CD4-positive, alpha-beta memory T cell (primary cell): ENCODE results near the gene NPNT. TPM values are rescaled to one million over a fixed set of nuclear protein-coding genes. Genes with fewer than 3 reads are reported as not detected.

Experiments used
- CTCF ChIA-PET: fragments of 350-600 bp; sonication (Branson Sonifier 250); formaldehyde crosslinking; loops from one replicate; lab custom pipeline; 2021; ENCODE audit warnings: inconsistent platforms; ENCODE audit not compliant: partially characterized antibody; lab: Charles Lee
- POLR2A ChIA-PET: fragments of 350-600 bp; sonication (Branson Sonifier 250); formaldehyde crosslinking; loops from one replicate; lab custom pipeline; 2021; ENCODE audit not compliant: partially characterized antibody; lab: Charles Lee
- DNase-seq, 5 donors: peaks; one replicate each; pipeline versions ENCODE4 v3.0.0 to v3.0.0-alpha.2; 2020 to 2022; ENCODE audit warnings: mixed read lengths in 1 of 5
- H3K27ac ChIP-seq: one replicate; pipeline ENCODE4 v1.7.0; 2013; ENCODE audit warnings: low read depth, low read length
- H3K27me3 ChIP-seq: 2 replicates; pipeline ENCODE4 v1.7.0; 2013; ENCODE audit warnings: mild to moderate bottlenecking, low read length, moderate library complexity; ENCODE audit not compliant: insufficient read depth
- H3K36me3 ChIP-seq: 2 replicates; pipeline ENCODE4 v1.7.0; 2013; ENCODE audit warnings: mild to moderate bottlenecking, low read length, moderate library complexity; ENCODE audit not compliant: insufficient read depth
- H3K4me1 ChIP-seq: 2 replicates; pipeline ENCODE4 v1.7.0; 2013; ENCODE audit warnings: mild to moderate bottlenecking, low read length, moderate library complexity; ENCODE audit not compliant: insufficient read depth
- H3K4me3 ChIP-seq, 2 donors: one replicate each; pipeline ENCODE4 v1.7.0; 2013; ENCODE audit warnings: low read length in 2 of 2, mild to moderate bottlenecking in 1 of 2
- H3K9me3 ChIP-seq, 2 donors: one replicate each; pipeline ENCODE4 v1.7.0; 2013; ENCODE audit warnings: low read length in 2 of 2, control low read depth in 1 of 2; ENCODE audit not compliant: control insufficient read depth in 1 of 2
- H3K27ac Mint-ChIP-seq, 7 donors: one replicate each; pipeline ENCODE4 v1.8.0; 2020 to 2021; ENCODE audit warnings: mixed read lengths in 7 of 7, mild to moderate bottlenecking in 6 of 7, inconsistent platforms in 3 of 7, moderate library complexity in 3 of 7
- H3K27me3 Mint-ChIP-seq, 2 donors: one replicate each; pipeline ENCODE4 v1.8.0; 2020 to 2021; ENCODE audit warnings: mixed read lengths in 2 of 2
- H3K36me3 Mint-ChIP-seq, 2 donors: one replicate each; pipeline ENCODE4 v1.8.0; 2020 to 2021; ENCODE audit warnings: mixed read lengths in 2 of 2, inconsistent platforms in 1 of 2, mild to moderate bottlenecking in 1 of 2
- H3K4me1 Mint-ChIP-seq, 4 donors: one replicate each; pipeline ENCODE4 v1.8.0; 2020 to 2021; ENCODE audit warnings: mixed read lengths in 4 of 4, mild to moderate bottlenecking in 1 of 4
- H3K4me3 Mint-ChIP-seq, 8 donors: one replicate each; pipeline ENCODE4 v1.8.0; 2020 to 2021; ENCODE audit warnings: mixed read lengths in 8 of 8, mild to moderate bottlenecking in 7 of 8, moderate library complexity in 6 of 8, inconsistent platforms in 3 of 8
- H3K9me3 Mint-ChIP-seq, 8 donors: one replicate each; pipeline ENCODE4 v1.8.0; 2020 to 2021; ENCODE audit warnings: mixed read lengths in 8 of 8, mild to moderate bottlenecking in 5 of 8, inconsistent platforms in 3 of 8, moderate library complexity in 1 of 8
- intact Hi-C: fragments of 100-400 bp; cut with micrococcal nuclease; formaldehyde crosslinking; loops from one replicate; pipeline ENCODE4 v1.15.1; 2023
- polyA plus RNA-seq, 2 donors: library from polyadenylated mRNA; unstranded; fragments of 300-500 nt; fragmentation: Illumina TruSeq; gene quantifications; one replicate each; pipeline ENCODE4 v1.2.3, GENCODE V29; 2021
- total RNA-seq, 2 experiments: library from RNA; stranded (reverse); gene quantifications; one replicate each; pipeline ENCODE4 v1.2.3, GENCODE V29; 2021

NPNT gene
- total and polyA plus RNA-seq, 4 experiments from 2014 or later = not detected

GRCh38 chr4:105921301-105921700 lies 26.0 kb downstream of the NPNT start:
- Histone ChIP-seq H3K4me1 (no peaks in the 10 kb centered on the region), H3K4me3 (no peak overlapping the region), H3K27me3 (no peaks in the 10 kb centered on the region), H3K27ac (no peak overlapping the region), H3K36me3 (no peaks in the 10 kb centered on the region), H3K9me3 (no peaks in the 10 kb centered on the region)
- ChIA-PET CTCF (no interaction called here), POLR2A (no interaction called here)
- Mint-ChIP-seq H3K4me3 (no peak overlapping the region), H3K27me3 (peaks cover 0 to 5% of the 10 kb centered on the region in 2 donors), H3K9me3 (no peaks in the 10 kb centered on the region), H3K4me1 (no peaks in the 10 kb centered on the region), H3K36me3 (no peaks in the 10 kb centered on the region), H3K27ac (no peak overlapping the region)
- no peak for DNase-seq
- intact Hi-C loops = no loop called here

- Mint-ChIP-seq H3K27me3 (peaks cover 0 to 5% of the 10 kb centered on the region in 2 donors), H3K4me1 (no peaks in the 10 kb centered on the region), H3K36me3 (no peaks in the 10 kb centered on the region), H3K9me3 (no peaks in the 10 kb centered on the region), H3K27ac (no peak overlapping the region), H3K4me3 (no peak overlapping the region)
- intact Hi-C loops = no loop called here
- no peaks in the 10 kb centered on the region for H3K9me3 ChIP-seq
- no peaks in the 10 kb centered on the region for H3K36me3 ChIP-seq
- H3K4me1 ChIP-seq = no peaks in the 10 kb centered on the region
- CTCF ChIA-PET = no interaction called here
- no peak for DNase-seq
- POLR2A ChIA-PET = no interaction called here
- no peak overlapping the region for H3K4me3 ChIP-seq
- no peak overlapping the region for H3K27ac ChIP-seq
- H3K27me3 ChIP-seq = no peaks in the 10 kb centered on the region
Observed at GRCh38 chr4:105923497-105924238, 28.4 kb downstream of the NPNT start.

- Mint-ChIP-seq H3K36me3 (no peaks in the 10 kb centered on the region), H3K27me3 (peaks cover 2 to 3% of the 10 kb centered on the region in 2 donors), H3K27ac (no peak overlapping the region), H3K9me3 (no peaks in the 10 kb centered on the region), H3K4me3 (no peak overlapping the region), H3K4me1 (no peaks in the 10 kb centered on the region)
- intact Hi-C loops = no loop called here
- Histone ChIP-seq H3K4me1 (no peaks in the 10 kb centered on the region), H3K36me3 (no peaks in the 10 kb centered on the region), H3K4me3 (no peak overlapping the region), H3K27ac (no peak overlapping the region), H3K27me3 (no peaks in the 10 kb centered on the region), H3K9me3 (no peaks in the 10 kb centered on the region)
- no peak for DNase-seq
- CTCF ChIA-PET = no interaction called here
- POLR2A ChIA-PET = no interaction called here
Observed at GRCh38 chr4:105924341-105924740, 29.1 kb downstream of the NPNT start.

DNA sequence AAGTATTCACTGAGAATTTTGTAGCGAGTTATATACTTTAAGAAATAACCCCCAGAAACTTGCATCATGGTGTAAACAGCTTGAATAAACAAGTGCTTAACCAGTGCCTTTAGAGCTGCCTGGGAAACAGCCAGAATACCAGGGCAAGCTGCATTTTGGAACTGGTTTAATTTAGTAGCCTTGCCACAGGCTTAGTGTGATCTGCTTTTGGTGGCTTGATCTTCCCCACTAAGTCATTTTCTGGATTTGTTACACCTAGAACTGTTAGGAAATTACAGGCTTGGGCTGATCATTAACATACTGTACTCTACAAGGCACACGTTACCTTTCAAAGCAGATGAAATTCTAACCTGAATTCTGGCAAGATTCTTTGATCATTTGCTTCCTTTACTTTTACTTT lies 35.4 kb downstream of the NPNT start:
- Histone ChIP-seq H3K36me3 (no peaks in the 10 kb centered on the region), H3K27ac (no peak overlapping the region), H3K4me1 (no peaks in the 10 kb centered on the region), H3K27me3 (no peaks in the 10 kb centered on the region), H3K4me3 (no peak overlapping the region), H3K9me3 (no peaks in the 10 kb centered on the region)
- intact Hi-C loops = no loop called here
- no peaks in the 10 kb centered on the region for H3K9me3 Mint-ChIP-seq
- no peaks in the 10 kb centered on the region for H3K36me3 Mint-ChIP-seq
- no peak for DNase-seq
- POLR2A ChIA-PET = no interaction called here
- peaks cover 2% of the 10 kb centered on the region in 2 donors for H3K27me3 Mint-ChIP-seq
- CTCF ChIA-PET = no interaction called here
- H3K4me1 Mint-ChIP-seq = no peaks in the 10 kb centered on the region
- no peak overlapping the region for H3K4me3 Mint-ChIP-seq
- no peak overlapping the region for H3K27ac Mint-ChIP-seq

DNA sequence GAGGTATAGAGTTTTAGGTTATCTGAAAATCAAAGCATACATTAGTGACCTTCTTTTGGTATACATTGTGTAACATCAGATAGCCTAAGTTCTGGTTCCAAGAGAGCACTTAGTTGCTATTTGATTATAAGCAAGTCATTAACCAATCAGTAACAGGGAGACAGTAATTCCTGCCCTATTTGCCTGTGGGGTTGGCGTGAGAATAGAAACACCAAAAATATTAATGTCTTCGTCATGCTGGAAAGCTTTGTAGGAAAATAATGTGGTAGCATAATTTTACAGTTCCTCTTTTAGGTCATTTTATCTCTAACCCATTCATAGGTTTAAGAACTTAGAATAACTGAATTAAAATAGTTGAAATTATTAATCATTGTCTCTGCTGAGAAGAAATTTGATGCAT lies 37.8 kb downstream of the NPNT start:
- no peaks in the 10 kb centered on the region for H3K4me1 Mint-ChIP-seq
- Histone ChIP-seq H3K36me3 (no peaks in the 10 kb centered on the region), H3K27ac (no peak overlapping the region), H3K27me3 (no peaks in the 10 kb centered on the region), H3K9me3 (no peaks in the 10 kb centered on the region), H3K4me3 (no peak overlapping the region), H3K4me1 (no peaks in the 10 kb centered on the region)
- ChIA-PET CTCF (no interaction called here), POLR2A (no interaction called here)
- H3K27ac Mint-ChIP-seq = no peak overlapping the region
- peaks cover 2% of the 10 kb centered on the region in 2 donors for H3K27me3 Mint-ChIP-seq
- peaks cover 0 to 2% (median 0%) of the 10 kb centered on the region in 8 donors for H3K9me3 Mint-ChIP-seq
- DNase-seq = no peak
- H3K36me3 Mint-ChIP-seq = no peaks in the 10 kb centered on the region
- H3K4me3 Mint-ChIP-seq = no peak overlapping the region
- intact Hi-C loops = no loop called here

- Histone ChIP-seq H3K36me3 (no peaks in the 10 kb centered on the region), H3K9me3 (no peaks in the 10 kb centered on the region), H3K27ac (no peak overlapping the region), H3K27me3 (no peaks in the 10 kb centered on the region), H3K4me3 (no peak overlapping the region), H3K4me1 (no peaks in the 10 kb centered on the region)
- H3K27me3 Mint-ChIP-seq = peaks cover 0 to 2% of the 10 kb centered on the region in 2 donors
- no peaks in the 10 kb centered on the region for H3K36me3 Mint-ChIP-seq
- no peaks in the 10 kb centered on the region for H3K4me1 Mint-ChIP-seq
- H3K4me3 Mint-ChIP-seq = no peak overlapping the region
- H3K27ac Mint-ChIP-seq = no peak overlapping the region
- intact Hi-C loops = no loop called here
- POLR2A ChIA-PET = no interaction called here
- no peak for DNase-seq
- peaks cover 0 to 2% (median 0%) of the 10 kb centered on the region in 8 donors for H3K9me3 Mint-ChIP-seq
- CTCF ChIA-PET = no interaction called here
Observed at GRCh38 chr4:105934386-105934785, 39.1 kb downstream of the NPNT start.

- no peak for DNase-seq
- Histone ChIP-seq H3K36me3 (no peaks in the 10 kb centered on the region), H3K27me3 (no peaks in the 10 kb centered on the region), H3K4me3 (no peak overlapping the region), H3K4me1 (no peaks in the 10 kb centered on the region), H3K27ac (no peak overlapping the region), H3K9me3 (no peaks in the 10 kb centered on the region)
- Mint-ChIP-seq H3K27me3 (peaks cover 0 to 2% of the 10 kb centered on the region in 2 donors), H3K27ac (no peak overlapping the region), H3K36me3 (no peaks in the 10 kb centered on the region), H3K9me3 (peaks cover 0 to 4% (median 0%) of the 10 kb centered on the region in 8 donors), H3K4me3 (no peak overlapping the region), H3K4me1 (no peaks in the 10 kb centered on the region)
- intact Hi-C loops = no loop called here
- ChIA-PET POLR2A (no interaction called here), CTCF (no interaction called here)
Observed at GRCh38 chr4:105936901-105937300, 41.6 kb downstream of the NPNT start.
